RWPE1 (cell line): ENCODE data around the gene SUMO1.
"Not testable (repeated sequence)": the region's sequence is repeated elsewhere in the genome, so short reads cannot be mapped to it uniquely, and the experiment has no call there.

ENCODE experiments used
- CTCF ChIA-PET: fragments of 350-600 bp; sonication (Branson Sonifier 250); formaldehyde crosslinking; extraction: SDS; loops from one replicate; lab custom pipeline; 2021; lab: Yijun Ruan, JAX
- POLR2A ChIA-PET: fragments of 400-600 bp; formaldehyde crosslinking; extraction: SDS; loops from one replicate; lab custom pipeline; 2020; ENCODE audit warnings: antibody characterized with exemption; ENCODE audit not compliant: low non-redundant PET; lab: Yijun Ruan, JAX
- DNase-seq: peaks from one replicate; pipeline ENCODE4 v3.0.0; 2012; ENCODE audit warnings: low spot score
- H3K27ac ChIP-seq: fragments of 450-650 bp; 2 replicates; pipeline ENCODE4 v1.5.1; 2017
- CTCF ChIP-seq: fragments of 450-650 bp; conservative IDR thresholded peaks from 2 replicates; pipeline ENCODE4 v1.5.1; 2017; ENCODE audit warnings: low read depth, mild to moderate bottlenecking

Gene SUMO1

DNA sequence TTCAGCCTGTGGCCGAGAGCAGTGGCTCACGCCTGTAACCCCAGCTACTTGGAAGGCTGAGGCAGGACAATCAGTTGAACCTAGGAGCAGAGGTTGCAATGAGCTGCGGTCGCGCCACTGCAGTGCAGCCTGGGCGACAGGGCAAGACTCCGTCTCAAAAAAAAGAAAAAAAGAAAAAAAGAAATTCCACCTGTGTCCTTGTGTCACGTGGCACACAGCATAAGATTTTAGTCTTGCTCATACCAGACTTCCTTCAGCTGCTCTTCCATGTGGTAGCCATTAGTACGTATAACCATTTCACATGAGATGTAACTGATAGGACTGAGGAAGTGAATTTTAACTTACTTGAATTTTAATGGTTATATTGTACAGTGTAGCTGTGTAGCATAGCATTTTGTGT, 31.2 kb upstream of the SUMO1 start:
- no peak for TF ChIP-seq CTCF
- POLR2A ChIA-PET: no interaction called here
- DNase-seq: no peak

GRCh38 chr2:202267495-202267894, 29.1 kb upstream of the SUMO1 start:
- POLR2A ChIA-PET: no interaction called here
- no peak for DNase-seq
- CTCF ChIA-PET: no interaction called here
- no peak for TF ChIP-seq CTCF
- H3K27ac ChIP-seq: no peak overlapping the region

More for the DNA sequence above, 31.2 kb upstream of the SUMO1 start:
- peak overlapping the region; percentile 33 for H3K27ac ChIP-seq
- CTCF ChIA-PET: interaction anchor here (0.6 to 1.3 kb wide), 3 partner anchors 10 to 867 kb away, joined by 3 to 4 read pairs (median 3); no protein-coding TSS in a partner anchor

DNA sequence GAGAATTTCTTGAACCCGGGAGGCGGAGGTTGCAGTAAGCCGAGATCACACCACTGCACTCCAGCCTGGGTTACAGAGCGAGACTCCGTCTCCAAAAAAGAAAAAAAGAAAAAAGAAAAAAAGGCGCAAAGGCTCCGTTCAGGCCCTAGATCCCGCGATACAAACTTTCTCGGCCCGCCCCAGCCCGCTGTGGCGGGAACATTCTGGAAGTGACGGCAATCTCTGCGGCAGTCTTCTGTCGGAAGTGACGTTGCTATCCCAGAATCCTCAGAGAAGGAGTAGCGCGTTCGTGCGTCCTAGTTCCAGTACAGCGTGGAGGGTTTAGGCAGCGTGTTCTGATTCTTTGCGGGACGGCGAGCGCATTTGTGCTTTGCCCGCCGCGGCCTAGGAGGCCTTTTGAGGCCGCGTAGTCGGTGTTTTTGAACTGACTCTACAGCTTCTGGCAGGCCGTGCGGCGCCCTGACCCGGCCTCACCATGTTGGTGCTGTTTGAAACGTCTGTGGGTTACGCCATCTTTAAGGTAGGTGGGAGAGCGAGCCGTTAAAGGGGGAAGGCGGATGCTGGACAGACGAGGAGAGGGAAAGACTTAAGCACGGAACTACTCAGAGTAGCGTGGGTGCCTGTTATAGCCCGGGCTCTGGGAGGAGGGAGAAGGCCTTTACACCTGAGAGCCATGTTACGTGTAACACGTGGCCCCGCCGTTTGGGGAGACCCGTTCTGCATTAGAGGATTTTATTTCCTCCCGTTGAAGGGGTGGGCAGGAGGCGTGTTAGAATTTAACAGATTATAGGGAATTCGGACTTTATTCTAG, 27.3 kb upstream of the SUMO1 start, which contains the start of gene NOP58:
TSS of gene NOP58 (plus strand) at position 297 of the 811 bp plus-strand sequence. CDS start at position 476, 179 bp downstream.
- CTCF ChIA-PET: interaction anchor here (0.6 to 1.0 kb wide), 3 partner anchors 14 to 1196 kb away, joined by 3 to 5 read pairs (median 3); no protein-coding TSS in a partner anchor
- peak within 1 kb of the TSS; percentile 96 for H3K27ac ChIP-seq
- POLR2A ChIA-PET: no interaction called here
- TF ChIP-seq CTCF: no peak
- DNase-seq: peak; percentile 93

DNA sequence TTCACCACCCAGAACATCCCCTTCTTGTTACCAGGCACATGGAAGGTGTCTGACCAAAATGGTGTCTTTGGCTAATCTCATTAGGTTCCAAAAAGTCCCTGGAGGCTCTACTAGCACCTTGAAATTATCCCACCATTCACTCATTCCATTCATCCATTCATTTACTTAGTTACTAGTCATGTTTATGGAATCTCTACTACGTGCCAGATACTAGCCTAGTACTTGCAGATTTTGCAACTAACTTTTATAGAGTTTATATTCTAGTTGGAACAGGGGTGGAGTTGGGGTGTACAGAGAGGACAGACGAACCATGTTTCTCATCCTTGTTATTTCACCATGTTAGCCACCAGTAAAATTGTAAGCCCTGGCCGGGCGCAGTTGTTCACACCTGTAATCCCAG, 23.1 kb upstream of the SUMO1 start:
- ChIA-PET CTCF (interaction anchor here (0.7 kb wide), 1 partner anchor 773 kb away, joined by 3 read pairs; no protein-coding TSS in a partner anchor), POLR2A (no interaction called here)
- H3K27ac ChIP-seq: peak overlapping the region; percentile 22; the same call in 1 of the 2 replicates
- TF ChIP-seq CTCF: no peak
- DNase-seq: no peak

GRCh38 chr2:202251494-202251893, 13.1 kb upstream of the SUMO1 start:
- no peak for DNase-seq
- no peak for TF ChIP-seq CTCF
- POLR2A ChIA-PET: interaction anchor here (0.6 to 0.7 kb wide), 2 partner anchors 136 to 944 kb away, joined by 4 to 9 read pairs; no protein-coding TSS in a partner anchor
- no peak overlapping the region for H3K27ac ChIP-seq
- CTCF ChIA-PET: no interaction called here

DNA sequence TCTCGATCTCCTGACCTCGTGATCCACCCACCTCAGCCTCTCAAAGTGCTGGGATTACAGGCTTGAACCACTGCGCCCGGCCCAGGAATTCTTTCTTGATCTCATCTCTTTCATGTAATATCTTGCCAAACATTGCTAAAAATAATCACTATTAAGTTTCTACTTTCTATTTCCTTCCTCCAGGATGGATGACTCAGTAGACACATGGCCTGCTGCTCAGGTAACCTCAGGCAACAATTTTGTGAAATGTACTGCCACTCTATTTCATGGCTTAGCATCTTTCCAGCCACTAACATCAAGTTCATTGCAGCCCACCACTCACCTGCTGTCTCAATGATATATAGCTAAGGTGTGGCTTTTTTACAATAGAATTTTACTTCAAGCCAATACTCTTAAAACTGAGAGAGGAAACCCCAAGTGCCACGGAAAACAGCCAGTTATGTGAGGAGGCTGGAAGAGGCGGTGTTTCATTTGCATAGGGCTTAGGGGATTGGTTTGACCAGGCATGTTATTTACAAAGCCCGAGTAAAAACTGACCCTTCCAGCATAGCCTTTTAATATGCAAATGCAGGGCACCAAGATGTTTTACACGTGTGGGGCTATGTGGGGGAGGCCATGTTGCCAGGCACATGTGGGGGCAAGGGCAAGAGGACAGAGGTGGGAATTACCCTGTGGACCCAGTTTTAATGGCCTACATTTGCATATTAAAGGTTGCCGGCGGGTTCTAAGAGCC, 11.3 kb upstream of the SUMO1 start:
- no peak for TF ChIP-seq CTCF
- ChIA-PET POLR2A (no interaction called here), CTCF (no interaction called here)
- H3K27ac ChIP-seq: peak overlapping the region; percentile 83
- peak; percentile 82 for DNase-seq

DNA sequence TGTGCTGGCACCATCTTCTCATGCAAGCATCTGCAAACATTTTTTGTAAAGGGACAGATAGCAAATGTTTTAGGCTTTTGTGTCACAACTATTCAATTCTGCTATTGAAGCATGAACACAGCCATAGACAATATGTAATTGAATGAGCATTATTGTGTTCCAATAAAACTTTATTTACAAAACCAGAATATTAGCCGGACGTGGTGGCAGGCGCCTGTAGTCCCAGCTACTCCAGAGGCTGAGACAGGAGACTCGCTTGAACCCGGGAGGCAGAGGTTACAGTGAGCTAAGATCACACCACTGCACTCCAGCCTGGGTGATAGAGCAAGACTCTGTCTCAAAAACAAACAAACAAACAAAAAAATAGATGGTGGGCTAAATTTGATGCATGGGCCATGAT, 9.3 kb upstream of the SUMO1 start:
- POLR2A ChIA-PET, H3K27ac ChIP-seq, DNase-seq, CTCF ChIA-PET: not testable (repeated sequence)
